Stimulated activated CD4-positive, alpha-beta T cell treated with anti-CD3 and anti-CD28 coated beads, Interleukin-2, amount 100 ng/mL, for 48 hours (primary cell): Measurements from ENCODE around the gene CYP39A1.

Source experiments
- DNase-seq, 2 donors: peaks; one replicate each; pipeline ENCODE4 v3.0.0-alpha.2; 2020

The CYP39A1 gene

DNA sequence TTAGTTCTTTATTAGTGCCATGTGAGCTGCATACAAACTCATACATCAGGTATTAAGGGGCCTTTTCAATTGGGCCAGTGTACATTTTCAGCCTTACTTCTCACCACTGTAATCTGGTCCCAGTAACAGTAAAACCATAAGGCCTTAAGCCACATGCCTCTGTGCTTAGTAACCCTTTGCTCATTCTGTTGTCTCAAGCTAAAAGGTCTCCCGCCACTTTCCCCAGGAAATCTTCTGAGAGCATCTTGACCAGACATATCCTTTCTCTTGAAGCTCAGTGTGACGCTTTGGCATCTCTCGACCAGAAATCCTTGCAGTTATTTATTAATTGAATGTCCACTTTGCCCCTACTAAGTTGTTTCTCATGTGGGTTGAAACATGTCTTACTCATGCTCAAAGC, 68.0 kb downstream of the CYP39A1 start:
- no peak for DNase-seq

DNA sequence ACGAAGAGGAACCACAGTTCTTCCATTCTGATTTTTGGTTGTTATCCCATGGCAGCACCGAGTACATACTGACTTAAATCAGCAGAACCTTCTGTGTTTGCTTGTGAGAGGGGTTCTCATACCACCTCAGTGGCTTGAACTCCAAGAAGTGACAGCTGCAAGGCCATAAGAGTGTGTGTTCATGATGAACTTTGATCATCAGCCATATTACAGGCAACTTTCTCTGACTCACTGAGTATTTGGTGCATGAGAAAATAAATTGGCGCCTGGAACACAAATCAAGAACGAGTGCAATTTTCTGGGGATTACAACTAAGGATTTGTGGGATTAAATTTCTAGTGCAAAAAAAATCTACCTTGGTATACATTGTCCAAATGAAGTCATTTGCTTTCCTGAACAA, 68.9 kb downstream of the CYP39A1 start:
- DNase-seq, result no peak

DNA sequence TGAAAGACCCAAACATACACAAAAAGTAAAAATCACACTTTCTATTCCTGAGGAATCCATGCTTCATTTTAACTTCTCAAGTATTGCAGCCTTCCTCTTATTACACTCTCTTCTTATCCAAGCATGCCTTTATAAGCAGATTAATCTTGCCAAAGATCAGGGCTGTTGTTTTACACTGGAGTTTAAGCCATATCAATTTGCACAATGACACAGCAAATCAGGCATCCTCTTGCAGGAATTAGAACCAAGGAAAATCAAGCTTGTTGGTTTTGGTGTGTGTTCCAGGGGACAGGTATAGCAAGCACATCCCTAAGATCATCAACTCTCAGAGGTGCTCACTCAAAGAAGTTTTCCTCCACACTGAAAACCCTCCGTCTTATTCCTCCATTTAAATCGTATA, 69.5 kb downstream of the CYP39A1 start:
- DNase-seq, result no peak

DNA sequence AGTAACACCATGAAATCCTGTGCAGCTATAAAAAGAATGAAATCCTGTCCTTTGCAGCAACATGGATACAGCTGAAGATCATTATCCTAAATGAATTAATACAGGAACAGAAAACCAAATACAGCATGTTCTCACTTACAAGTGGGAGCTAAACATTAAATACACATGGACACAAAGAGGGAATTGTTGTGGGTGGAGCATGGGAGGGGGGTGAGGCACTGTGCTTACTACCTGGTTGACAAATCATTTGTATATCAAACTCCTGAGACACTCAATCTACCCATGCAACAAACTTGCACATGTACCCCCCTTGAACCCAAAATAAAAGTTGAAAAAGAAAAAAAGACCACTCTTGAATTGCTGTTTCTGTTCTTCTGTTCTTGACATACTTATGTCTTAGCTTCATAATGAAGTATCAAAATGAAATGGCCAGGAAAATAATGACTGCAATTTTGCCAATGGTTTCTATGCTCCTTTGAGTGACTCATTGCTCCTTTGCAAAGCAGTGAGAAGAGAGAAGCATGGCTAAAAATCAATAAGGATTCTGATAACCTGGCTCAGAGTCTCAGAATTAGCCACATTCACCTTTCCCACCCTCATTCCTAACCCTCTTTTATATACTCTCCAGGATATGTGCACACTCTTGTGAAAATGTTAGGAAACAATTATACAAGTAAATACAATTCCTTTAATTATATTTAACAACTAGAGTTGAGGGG, 71.0 kb downstream of the CYP39A1 start:
- DNase-seq, result no peak

DNA sequence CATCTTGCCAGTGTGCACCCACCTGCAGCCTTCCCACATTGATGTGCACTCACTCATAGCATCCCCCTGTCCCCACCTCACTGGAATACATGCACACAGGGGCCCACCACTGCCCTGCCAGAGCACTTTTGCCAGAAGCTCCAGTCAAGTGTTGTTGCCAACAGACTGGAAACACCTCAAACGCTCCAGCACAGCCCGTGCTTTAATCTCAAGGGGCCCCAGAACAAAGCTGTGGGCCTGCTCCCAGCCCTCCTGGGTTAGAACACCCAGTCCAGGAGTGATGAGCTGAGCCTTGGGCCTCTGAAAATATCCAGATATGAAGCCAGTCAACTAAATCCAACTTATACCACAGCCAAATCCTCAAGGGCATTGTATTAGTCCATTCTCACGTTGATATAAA, 77.1 kb downstream of the CYP39A1 start:
- no peak for DNase-seq

DNA sequence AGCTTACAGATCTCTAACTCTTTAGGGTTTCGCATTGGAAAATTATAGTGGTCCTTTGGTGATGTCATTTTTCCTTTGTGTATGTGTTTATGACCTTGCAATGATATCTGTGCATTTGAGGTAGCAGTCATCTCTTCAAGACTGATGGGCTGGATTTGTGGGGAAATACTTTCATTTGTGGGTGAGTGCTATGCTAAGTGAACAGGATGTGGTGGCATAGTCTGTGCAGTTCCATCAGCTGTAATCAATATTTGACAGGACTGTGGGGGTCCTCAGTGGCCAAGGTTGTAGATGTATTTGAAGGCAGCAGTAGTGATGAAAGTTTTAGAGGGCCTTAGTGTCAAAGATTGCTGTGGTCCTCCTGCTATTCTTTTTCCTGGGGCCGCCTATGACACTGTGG, 79.5 kb downstream of the CYP39A1 start:
- DNase-seq, result no peak

DNA sequence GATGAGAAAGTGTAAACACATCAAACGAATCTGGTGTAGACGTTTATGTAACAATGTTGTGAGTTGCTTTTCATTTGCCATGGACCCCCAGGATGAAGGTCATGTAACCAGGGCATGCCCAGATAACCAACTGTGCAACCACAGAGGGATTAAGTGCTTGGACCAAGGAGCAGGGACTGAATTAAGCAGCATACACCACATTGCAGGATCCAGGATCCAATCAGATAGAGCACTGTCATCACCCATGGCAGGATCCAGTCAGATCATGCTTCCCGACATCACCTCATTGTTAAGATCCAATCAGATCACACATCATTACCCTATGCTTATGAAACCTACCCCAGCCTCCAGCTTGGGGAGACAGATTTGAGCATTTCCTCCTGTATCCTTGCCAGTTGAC, 87.1 kb downstream of the CYP39A1 start:
- no peak for DNase-seq

DNA sequence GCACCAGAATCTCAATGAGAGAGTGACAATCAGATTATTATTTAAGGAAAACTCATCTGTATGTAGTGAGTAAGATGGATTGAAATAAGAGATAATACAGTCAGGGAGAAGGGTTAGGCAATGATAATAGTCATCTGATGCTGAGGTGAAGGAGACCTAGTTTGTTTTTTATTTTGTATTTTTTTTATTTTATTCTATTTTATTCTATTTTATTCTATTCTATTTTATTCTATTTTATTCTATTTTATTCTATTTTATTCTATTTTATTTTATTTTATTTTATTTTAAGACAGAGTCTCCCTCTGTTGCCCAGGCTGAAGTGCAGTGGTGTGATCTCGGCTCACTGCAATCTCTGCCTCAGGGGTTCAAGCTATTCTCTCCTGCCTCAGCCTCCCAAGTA, 88.7 kb downstream of the CYP39A1 start:
- no peak for DNase-seq

DNA sequence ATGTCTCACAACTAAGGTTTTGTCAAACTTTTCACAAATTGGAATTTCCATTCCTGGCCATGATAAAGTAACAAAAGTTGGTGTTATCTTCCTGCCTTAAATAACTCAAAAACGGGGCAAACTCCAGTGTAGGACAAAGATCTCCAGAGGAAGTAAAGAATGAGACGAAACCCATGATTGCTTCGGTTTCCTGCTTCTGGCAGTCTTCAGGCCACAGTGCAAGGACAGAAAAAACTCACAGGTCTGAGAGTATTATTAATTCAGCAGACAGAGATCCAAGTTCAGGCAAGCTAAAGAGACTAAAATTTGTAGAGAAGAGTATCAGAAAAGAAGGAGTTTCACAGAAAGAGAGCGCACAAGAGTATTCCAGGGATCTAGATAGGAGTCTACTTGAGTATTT, 96.6 kb downstream of the CYP39A1 start:
- DNase-seq, result no peak

DNA sequence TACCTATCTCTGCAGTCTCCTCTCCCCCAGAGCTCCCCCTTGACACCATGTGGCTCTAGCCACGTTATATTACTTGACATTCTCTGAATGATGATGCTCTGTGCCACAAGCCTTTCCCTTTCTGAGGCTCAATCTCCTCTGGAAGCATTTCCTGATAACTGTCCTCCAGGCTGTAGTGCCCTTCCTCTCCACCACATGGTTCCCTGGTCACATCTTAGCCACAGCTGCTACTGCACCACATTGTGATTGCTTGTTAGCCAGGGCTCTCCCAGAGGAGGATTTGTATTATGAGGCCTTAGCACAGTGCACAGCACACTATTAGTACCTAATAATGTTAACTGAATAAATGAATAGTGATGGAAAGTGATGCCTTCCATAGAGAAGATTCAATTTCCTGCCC, 97.5 kb downstream of the CYP39A1 start:
- no peak for DNase-seq

DNA sequence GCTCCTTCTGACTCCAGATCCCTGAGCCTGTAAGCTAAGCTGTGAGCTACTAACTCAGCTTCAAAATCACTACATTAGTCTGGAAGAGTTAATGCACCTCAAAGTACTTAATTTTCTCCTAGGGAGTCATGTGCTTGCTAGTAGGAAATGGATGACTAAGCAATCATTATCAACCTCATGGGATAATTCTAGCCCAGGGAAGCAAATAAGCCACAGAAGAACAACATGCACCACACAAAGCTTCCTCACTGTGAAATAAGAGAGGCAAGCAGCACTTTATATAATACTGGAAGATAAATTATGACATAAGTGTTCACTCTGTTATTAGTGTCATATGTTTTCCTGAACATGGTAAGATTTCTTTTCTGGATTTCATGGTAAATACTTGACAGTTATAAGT, 103.5 kb downstream of the CYP39A1 start:
- no peak for DNase-seq

DNA sequence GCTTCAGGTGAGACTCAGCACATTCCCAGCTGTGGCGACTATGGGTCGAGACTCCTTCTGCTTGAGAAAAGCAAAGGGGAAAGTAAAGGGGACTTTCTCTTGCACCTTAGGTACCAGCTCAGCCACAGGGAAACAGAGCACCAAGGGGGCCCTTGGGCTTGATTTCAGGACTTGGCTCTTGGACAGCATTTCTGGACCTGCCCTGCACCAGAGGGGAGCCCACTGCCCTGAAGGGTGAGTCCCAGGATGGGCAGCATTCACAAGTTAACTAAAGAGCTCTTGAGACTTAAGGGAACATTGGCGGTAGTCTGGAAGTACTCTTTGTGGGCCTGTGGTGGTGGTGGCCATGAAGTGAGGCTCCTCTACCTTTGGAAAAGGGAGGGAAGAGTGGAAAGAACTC, 111.1 kb downstream of the CYP39A1 start:
- no peak for DNase-seq

DNA sequence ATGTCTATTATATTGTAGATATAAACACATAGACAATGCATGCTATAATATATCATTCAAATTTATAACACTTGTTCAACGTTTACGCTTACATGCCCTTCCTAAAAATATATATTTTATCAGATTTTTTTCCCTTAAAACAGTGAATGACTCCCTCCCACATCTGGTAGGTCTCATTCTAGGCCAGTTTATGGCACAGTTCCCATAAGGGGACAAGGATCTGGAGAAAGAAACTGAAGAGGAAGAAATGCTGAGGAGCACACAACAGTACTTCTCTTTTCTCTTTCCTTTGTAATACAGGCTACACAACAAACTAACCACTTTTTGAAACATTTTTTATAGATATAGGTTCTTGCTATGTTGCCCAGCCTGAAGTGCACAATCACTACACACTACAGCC, 112.8 kb downstream of the CYP39A1 start:
- no peak for DNase-seq

DNA sequence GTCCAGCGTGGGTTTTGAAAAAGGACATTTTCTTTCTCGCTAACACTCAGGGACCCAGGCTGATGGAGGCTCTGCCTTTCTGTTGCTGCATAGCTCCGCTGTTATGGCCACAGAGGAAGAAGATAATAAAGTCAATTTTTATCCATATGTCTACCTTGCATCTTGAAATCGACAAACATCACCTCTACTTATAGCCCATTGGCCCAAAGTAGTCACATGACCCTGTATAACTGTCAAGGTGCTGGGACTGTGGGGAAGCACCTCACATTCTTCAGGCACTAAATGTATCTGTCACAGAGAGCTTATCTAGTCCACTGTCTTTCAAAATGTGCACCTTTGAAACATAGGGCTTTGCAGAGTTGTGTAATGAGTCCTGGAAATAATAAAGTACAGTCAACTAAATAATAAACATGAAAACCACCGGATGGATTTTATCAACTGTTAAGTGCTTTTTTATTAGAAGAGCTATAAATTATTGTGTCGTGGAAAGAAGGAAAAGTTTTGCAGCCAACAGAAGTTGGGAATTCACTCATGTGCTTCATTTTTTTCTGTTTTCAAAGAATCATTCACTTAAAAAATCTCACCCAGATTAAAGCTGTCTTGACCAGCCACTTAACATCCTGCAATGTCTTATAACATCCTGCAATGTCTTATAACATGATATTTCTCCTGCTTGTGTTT, 113.7 kb downstream of the CYP39A1 start:
- no peak for DNase-seq

DNA sequence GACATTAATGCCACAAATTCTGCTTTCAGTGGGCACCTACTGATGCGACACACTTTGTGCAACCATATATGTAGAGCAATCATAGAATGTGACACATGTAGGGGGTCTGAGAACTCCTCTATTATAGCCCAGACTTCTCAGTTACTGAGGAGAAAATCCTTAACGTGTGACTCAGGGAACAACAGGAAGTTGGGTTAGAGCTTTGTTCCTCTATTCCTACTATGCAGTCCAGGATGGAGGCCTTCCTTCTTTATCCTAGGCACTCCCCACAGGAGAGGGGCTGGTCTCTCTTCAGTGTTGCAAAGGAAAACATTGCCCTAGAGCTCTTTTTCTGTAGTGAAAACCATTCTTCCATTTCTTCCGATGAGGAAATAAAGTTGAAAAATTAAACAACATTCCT, 121.7 kb downstream of the CYP39A1 start:
- DNase-seq, result no peak

DNA sequence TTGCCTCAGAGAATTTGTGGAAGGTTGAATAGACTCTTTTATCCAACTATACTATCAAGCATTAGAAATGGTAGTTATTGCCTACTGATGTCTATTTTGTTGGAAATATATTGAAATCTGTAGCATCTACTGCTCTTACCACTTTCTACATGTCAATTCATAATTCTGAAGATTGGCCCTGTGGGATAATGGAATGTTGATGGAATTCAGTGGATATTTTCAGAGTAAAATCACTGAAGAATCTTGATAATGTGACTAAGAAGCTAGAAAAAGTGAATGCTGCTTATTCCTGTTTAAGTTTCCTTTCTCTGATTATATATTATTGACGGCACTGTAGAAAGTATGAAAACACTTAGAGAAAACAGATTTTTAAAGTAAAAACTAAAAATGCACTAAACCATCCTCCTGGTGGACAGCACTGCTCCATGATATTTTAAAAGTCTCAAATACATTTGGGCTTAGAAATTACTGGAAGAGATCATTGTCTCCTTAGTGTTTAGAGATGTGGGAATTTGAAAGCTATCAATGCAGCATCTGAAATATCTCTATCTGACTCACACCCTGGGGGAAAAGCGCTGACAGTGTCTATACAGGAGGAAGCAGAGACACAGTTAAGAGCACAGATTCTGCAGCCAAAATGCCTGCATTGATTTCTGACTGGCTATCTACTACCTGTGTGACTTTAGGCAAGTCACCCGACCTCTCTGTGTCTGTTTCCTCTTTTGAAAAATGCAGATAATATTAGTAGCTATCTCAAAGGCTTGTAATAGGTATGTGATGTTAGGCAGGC, 123.5 kb downstream of the CYP39A1 start:
- no peak for DNase-seq

DNA sequence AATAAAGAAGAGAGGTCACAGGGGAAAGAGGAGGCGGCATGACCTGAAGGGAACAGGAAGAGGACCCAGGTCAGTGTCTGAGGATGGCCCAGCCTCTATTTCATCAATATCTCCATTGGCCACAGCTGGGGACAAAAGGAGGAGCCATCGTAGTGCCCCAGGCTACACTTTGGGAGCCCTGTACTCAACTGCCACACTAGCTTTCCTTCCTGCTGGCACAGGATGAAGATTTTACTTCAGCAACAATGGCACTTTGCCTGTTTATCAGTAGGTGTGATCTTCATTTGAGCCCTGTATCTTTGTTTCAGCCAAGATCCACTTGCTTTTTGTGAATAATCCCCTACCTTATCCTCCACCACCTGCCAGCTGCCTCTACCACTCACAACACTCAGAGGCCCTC, 126.0 kb downstream of the CYP39A1 start:
- DNase-seq, result no peak

DNA sequence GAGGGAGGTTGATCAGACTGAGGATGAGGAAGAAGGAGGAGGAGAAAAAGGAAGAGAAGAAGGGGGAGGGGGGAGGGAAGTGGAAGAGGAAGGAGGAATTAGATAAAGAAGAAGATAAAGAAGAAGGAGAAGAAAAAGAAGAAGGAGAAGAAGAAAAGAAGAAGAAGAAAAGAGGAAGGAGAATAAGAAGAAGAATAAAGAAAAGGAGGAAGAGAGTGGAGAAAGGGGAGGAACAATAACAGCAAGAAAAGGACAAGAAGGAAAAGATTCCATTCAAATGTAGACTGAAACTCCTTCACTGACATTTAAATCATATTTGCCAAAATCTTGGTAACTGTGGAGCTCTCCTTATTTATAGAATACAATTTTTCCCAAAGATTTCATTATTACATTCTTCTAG, 127.0 kb downstream of the CYP39A1 start:
- no peak for DNase-seq

DNA sequence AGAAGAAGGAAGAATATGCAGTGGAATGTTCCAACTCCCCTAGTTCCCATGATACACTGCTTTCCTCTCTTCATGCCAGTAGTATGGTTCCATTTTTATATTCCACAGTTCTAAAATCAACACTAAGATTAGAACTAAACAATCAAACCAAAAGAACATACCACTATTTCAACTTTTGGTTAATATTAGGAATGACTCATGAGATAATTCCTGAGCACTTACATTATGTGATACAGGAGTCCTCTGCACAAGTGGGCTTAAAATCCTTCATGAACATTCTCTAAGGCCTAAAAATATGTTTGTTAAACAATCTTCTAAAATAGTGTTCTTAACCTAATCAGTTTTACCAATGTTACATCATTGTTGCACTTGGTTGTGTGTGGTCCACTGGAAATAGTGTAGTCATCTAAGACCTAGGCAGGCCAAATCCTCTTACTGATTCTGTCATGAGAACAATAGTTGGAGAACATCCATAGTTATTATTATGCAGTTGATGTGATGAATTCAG, 131.1 kb downstream of the CYP39A1 start:
- no peak for DNase-seq

DNA sequence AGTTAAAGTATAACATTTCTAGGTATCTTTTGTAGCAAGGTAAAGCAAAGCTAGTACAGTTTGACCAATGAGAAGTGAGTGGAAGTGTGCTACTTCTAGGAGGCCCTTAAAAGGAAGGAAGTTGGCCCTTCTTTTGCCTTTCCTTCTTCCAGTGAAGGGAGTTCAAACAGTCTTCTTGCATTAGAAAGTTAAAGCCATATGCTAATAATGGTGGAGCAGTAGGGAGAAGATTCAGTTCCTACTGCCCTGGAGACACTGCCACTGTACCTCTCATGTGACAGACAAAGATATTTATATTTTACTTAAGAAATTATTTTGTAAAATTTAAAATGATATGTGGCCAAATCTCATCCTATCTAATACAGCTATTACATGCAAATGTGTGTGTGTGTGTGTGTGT, 135.4 kb downstream of the CYP39A1 start:
- no peak for DNase-seq

DNA sequence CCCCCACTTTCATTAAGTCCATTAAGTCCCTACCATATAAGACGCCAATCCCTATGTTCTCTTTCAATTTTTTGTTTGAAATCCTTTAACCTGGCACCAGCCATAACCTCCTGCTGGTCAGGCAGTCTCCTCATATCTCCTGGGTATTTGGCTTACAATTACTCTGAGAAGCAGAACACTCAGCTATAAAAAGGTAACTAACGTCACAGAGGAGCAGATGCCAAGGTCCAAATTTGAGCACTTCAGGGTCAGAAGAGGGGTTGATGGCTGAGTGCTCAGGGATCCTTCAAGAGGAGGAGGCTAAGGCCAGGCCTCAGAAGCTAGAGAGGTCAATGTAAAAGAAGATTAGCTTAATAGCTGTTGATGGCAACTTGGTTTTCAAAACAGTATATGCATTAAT, 139.1 kb downstream of the CYP39A1 start:
- DNase-seq, result no peak

DNA sequence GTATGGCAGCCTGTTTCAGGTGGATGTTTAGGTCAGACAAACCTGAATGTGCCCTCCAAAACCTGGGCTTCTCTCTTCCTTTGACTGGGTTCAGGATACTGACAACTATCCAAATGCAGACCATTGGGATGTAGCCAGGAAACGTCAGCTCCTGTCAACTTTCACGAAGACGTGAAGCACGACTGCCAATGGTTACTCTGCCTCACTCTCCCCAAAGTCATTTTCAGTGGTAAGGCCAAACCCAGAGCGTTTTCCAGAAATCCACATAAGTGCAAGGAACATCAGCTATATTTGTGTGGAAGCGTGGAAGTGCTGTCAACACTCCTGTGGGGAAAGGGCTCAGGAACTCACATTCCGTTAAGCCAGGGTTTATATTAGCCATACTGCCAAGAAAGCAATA, 141.3 kb downstream of the CYP39A1 start:
- DNase-seq, result no peak

DNA sequence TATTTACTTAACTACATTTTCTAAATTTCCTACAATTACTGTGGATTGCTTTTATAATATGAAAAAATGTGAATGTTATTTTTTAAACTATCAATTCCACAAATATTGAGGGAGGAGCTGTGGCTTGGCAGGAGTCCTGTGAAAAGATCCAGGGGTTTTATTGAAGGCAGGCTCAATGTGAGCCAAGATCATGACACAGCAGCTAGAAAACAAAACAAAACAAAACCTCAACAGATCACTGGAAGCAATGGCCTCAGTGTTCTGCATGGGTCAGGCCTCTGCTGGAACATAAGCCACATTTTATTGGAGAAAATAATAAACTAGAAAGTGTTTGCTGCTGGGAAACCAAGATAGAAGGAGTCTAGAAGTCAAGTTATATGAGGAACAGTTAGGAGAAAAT, 142.0 kb downstream of the CYP39A1 start:
- no peak for DNase-seq

DNA sequence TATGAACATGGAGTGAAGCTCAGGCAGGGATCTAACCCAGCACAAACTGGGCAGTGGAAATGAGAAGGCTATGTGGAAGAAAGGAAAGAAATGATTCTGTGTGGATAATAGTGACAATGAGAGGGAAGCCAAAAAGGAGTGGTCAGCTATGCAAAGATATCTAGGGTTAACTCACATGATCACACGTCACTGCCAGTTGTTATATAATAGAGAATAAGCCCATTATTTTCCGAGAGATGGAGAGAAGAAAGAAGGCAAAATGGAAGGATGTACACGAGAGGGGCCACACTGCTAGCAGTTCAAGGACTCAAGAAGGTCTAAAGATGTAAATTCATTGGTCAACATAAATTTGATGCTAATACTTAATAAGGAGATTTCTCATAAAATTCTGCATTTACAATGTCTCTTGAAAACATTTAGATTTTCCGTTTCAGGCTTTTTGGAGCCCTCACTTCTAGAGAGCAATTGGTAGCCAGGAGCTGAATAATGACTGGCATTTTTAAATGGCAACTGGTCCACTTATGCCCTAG, 142.6 kb downstream of the CYP39A1 start:
- no peak for DNase-seq
